Neutrophil (primary cell): Measurements from ENCODE around the gene ACSBG1.
"Not testable (repeated sequence)": the region's sequence is repeated elsewhere in the genome, so short reads cannot be mapped to it uniquely, and the experiment has no call there.

Experiments
- H3K27ac ChIP-seq: fragments of 200-600 bp; sonication (generic); 2 replicates; pipeline ENCODE4 v1.5.1; 2016; ENCODE audit warnings: mild to moderate bottlenecking, moderate library complexity
- H3K27me3 ChIP-seq: fragments of 200-600 bp; sonication (generic); 2 replicates; pipeline ENCODE4 v1.6.0; 2016; ENCODE audit warnings: mild to moderate bottlenecking
- H3K36me3 ChIP-seq: fragments of 200-600 bp; sonication (generic); 2 replicates; pipeline ENCODE4 v1.5.1; 2017
- H3K4me1 ChIP-seq, 2 experiments: fragments of 200-600 bp in 1 of 2; sonication (generic) in 1 of 2; 1 replicate in 1 of 2; 2 replicates in 1 of 2; pipeline versions ENCODE4 v1.5.1 to v1.6.1; 2013 to 2016; ENCODE audit warnings: low read depth in 1 of 2, low read length in 1 of 2, mild to moderate bottlenecking in 1 of 2, moderate library complexity in 1 of 2; ENCODE audit not compliant: control insufficient read depth in 1 of 2, insufficient read depth in 1 of 2
- H3K4me3 ChIP-seq, 2 experiments: fragments of 200-600 bp in 1 of 2; sonication (generic) in 1 of 2; 1 replicate in 1 of 2; 2 replicates in 1 of 2; pipeline ENCODE4 v1.5.1; 2013 to 2016; ENCODE audit warnings: low read depth in 1 of 2, low read length in 1 of 2, mild to moderate bottlenecking in 1 of 2, moderate library complexity in 1 of 2
- H3K9me3 ChIP-seq: fragments of 200-600 bp; sonication (generic); 2 replicates; pipeline ENCODE4 v1.5.1; 2016
- TF ChIP-seq, protein P1 (sequence below): fragments of 200-600 bp; sonication (generic); IDR thresholded peaks from 2 replicates; pipeline ENCODE4 v1.5.1; 2016; ENCODE audit warnings: antibody characterized with exemption

Gene ACSBG1

DNA sequence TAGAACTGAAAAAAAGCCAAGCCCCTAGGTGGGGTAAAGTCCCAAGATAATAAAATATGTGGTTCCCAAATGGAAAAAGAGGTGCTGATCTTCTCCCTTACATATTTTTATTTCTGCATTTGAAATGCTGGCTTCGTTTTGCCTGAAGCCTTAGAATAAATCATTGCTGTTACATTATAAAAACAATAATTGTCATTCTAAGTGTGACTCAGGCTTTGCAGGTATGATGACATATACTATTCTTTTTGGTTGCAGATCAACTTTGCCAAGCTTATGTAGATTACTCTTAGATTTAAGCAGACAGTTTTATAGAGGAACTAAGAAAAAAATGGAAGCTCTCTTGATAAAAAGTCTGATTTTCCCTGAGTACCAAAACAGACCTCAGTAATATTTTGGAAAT lies 77.7 kb downstream of the ACSBG1 start:
- Histone ChIP-seq H3K9me3 (no peaks in the 10 kb centered on the region), H3K27me3 (no peaks in the 10 kb centered on the region), H3K36me3 (peaks cover 5% of the 10 kb centered on the region), H3K27ac (no peak overlapping the region), H3K4me1 (no peaks in the 10 kb centered on the region), H3K4me3 (no peak overlapping the region)
- TF ChIP-seq, protein P1, sequence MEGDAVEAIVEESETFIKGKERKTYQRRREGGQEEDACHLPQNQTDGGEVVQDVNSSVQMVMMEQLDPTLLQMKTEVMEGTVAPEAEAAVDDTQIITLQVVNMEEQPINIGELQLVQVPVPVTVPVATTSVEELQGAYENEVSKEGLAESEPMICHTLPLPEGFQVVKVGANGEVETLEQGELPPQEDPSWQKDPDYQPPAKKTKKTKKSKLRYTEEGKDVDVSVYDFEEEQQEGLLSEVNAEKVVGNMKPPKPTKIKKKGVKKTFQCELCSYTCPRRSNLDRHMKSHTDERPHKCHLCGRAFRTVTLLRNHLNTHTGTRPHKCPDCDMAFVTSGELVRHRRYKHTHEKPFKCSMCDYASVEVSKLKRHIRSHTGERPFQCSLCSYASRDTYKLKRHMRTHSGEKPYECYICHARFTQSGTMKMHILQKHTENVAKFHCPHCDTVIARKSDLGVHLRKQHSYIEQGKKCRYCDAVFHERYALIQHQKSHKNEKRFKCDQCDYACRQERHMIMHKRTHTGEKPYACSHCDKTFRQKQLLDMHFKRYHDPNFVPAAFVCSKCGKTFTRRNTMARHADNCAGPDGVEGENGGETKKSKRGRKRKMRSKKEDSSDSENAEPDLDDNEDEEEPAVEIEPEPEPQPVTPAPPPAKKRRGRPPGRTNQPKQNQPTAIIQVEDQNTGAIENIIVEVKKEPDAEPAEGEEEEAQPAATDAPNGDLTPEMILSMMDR, result no peak

DNA sequence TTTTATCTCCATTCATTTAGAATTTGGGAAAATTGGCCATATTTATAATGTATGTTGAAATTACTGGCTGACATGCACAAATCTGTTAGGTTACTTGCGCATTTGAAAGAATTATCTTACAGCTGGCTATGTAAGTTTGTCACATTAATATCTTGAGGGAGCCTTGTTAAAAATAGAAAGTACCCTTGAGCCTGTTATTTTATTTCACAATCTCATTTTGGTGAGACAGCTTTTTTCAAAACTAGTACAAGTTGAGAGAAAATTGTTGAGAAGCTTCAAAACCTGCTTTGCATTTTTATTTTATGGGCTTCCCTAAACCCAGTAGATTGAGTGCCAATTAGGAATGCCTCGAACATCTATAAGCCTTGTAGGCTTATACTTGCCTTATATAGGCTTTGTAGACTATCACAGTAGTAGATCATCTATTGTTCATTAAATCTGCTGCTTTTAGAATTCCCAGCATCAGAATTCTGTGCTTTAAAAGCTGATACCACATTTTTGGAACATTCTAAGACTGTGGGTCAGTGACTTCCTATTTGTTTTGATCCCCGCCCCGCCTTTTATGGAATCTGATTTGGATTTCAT lies 78.9 kb downstream of the ACSBG1 start:
- H3K27ac ChIP-seq, result no peak overlapping the region
- no peaks in the 10 kb centered on the region for H3K36me3 ChIP-seq
- peaks cover 5% of the 10 kb centered on the region for H3K27me3 ChIP-seq
- no peak overlapping the region for H3K4me3 ChIP-seq
- H3K9me3 ChIP-seq, result no peaks in the 10 kb centered on the region
- no peaks in the 10 kb centered on the region for H3K4me1 ChIP-seq
- TF ChIP-seq, protein P1, result no peak

DNA sequence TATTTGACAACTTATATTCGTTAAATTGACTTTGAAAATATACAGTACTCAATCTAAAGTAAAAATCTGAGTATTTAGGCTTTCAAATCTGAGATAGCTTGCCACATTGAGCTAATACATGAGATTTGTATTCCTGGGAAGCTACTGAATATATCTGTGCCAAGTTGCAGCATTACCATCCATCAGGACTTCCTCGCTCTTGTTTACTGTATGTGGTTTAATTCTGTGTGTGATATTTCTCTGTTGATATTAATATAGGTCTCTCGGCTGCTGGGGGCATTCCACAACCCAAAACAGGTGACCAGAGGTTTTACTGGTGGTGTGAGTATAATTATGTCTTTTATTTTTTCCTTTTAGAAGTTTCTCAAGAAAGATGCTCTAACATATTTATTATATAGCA lies 79.4 kb downstream of the ACSBG1 start:
- H3K4me1 ChIP-seq, result peaks cover 3 to 4% of the 10 kb centered on the region in 2 experiments
- no peak overlapping the region for H3K27ac ChIP-seq
- no peaks in the 10 kb centered on the region for H3K9me3 ChIP-seq
- no peak overlapping the region for H3K4me3 ChIP-seq
- TF ChIP-seq, protein P1, result no peak
- H3K36me3 ChIP-seq, result no peaks in the 10 kb centered on the region
- H3K27me3 ChIP-seq, result peaks cover 5% of the 10 kb centered on the region

DNA sequence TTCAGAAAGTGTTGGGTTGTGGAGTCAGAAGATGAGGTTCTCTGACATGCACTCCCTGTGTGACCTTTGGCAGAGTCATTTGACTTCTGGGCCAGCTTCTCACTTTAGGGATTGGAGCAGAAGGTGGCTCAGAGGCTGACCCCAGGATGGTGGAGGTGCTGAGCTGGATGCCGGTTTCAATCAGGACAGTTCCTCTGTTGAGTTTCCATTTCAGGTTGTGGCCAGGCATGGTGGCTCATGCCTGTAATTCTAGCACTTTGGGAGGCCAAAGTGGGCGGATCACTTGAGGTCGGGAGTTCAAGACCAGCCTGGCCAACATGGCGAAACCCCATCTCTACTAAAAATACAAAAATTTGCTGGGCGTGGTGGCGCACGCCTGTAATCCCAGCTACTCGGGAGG lies 83.3 kb downstream of the ACSBG1 start:
- H3K27me3 ChIP-seq, H3K9me3 ChIP-seq, H3K27ac ChIP-seq, H3K4me3 ChIP-seq, H3K36me3 ChIP-seq: not testable (repeated sequence)
- peaks cover 13 to 21% of the 10 kb centered on the region in 2 experiments for H3K4me1 ChIP-seq

DNA sequence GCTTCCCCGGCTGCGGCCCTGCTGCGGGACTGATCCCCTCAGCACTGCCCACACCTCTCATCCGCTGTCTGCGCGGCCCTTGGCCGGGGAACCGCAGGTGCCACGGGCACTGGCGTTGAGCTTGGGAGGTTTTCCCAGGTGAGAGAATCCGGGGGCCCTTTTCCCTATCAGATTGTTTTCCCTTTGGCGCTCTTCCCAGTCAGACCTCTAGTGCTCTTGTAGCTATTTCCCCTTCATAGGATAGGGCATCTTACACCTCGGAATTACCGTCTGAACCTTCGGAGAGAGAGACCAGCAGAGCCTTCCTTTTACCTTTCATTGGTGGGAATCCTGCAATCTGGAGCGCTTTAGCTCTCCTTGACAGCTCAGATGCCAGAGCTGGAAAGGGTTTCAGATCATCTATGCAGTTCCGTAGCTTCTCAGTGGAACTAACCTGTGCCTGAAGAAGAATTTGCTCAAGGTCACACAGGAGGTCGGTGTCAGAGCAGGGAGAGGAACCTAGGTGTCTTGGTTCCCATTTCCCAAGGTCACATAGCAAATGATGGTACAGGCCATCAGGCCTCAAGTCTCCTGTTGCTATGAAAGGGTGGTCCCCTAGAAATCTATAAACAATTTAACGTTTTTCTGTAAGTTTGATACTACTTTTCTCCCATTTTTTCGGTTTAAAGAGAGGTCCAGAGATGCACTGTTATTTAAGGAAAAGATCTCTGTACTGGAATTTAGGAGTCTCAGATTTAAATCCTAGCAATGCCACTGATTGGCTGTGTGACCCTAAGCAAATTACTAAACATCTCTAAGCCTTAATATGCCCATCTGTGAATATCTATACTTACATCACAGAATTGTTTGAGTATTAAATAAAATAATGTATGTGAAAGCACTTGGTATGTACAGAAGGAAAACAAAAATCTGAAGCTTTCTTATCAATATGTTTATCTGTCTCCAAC lies 84.3 kb downstream of the ACSBG1 start:
- no peaks in the 10 kb centered on the region for H3K36me3 ChIP-seq
- TF ChIP-seq, protein P1, result no peak
- peaks cover 13 to 21% of the 10 kb centered on the region in 2 experiments for H3K4me1 ChIP-seq
- peak overlapping the region; percentile 81 to 82 for H3K4me3 ChIP-seq
- H3K27ac ChIP-seq, result no peak overlapping the region
- no peaks in the 10 kb centered on the region for H3K9me3 ChIP-seq
- H3K27me3 ChIP-seq, result peaks cover 5% of the 10 kb centered on the region
